Liver (tissue), 9 donors: Measurements from ENCODE around the gene LSM3. TPM values are rescaled to one million over a fixed set of nuclear protein-coding genes. Genes with fewer than 3 reads are reported as not detected.

Source experiments
- DNase-seq: peaks from one replicate; pipeline ENCODE4 v3.0.0-alpha.2; 2017; ENCODE audit warnings: low spot score
- H3K27ac ChIP-seq, 2 donors: one replicate each; pipeline ENCODE4 v1.7.0; 2013; ENCODE audit warnings: inconsistent platforms in 2 of 2, low read length in 2 of 2, control low read depth in 1 of 2, low read depth in 1 of 2, mild to moderate bottlenecking in 1 of 2
- H3K27me3 ChIP-seq, 4 donors: one replicate each; pipeline versions ENCODE4 v1.6.1 to v1.7.0; 2013; ENCODE audit warnings: low read length in 3 of 4, inconsistent platforms in 1 of 4, mild to moderate bottlenecking in 1 of 4, moderate library complexity in 1 of 4; ENCODE audit not compliant: control insufficient read depth in 4 of 4, insufficient read depth in 4 of 4
- H3K36me3 ChIP-seq, 4 donors: one replicate each; pipeline versions ENCODE4 v1.6.1 to v1.7.0; 2013; ENCODE audit warnings: low read length in 3 of 4, mild to moderate bottlenecking in 3 of 4, low read depth in 1 of 4, moderate library complexity in 1 of 4; ENCODE audit not compliant: control insufficient read depth in 4 of 4, insufficient read depth in 3 of 4
- H3K4me1 ChIP-seq, 4 donors: one replicate each; pipeline versions ENCODE4 v1.6.1 to v1.7.0; 2013; ENCODE audit warnings: low read length in 3 of 4, mild to moderate bottlenecking in 3 of 4, moderate library complexity in 1 of 4; ENCODE audit not compliant: control insufficient read depth in 4 of 4, insufficient read depth in 4 of 4
- H3K4me3 ChIP-seq, 3 donors: one replicate each; pipeline versions ENCODE4 v1.6.1 to v1.7.0; 2013; ENCODE audit warnings: low read length in 3 of 3, control low read depth in 1 of 3, low read depth in 1 of 3, mild to moderate bottlenecking in 1 of 3
- H3K9ac ChIP-seq, 2 donors: one replicate each; pipeline ENCODE4 v1.7.0; 2013; ENCODE audit warnings: low read length in 2 of 2, mild to moderate bottlenecking in 2 of 2, moderate library complexity in 2 of 2, control low read depth in 1 of 2, low read depth in 1 of 2
- H3K9me3 ChIP-seq, 4 donors: one replicate each; pipeline versions ENCODE4 v1.6.1 to v1.7.0; 2013; ENCODE audit warnings: low read length in 3 of 4; ENCODE audit not compliant: control insufficient read depth in 4 of 4
- EGR1 ChIP-seq, 2 donors: IDR thresholded peaks; 2 replicates each; pipeline ENCODE4 v1.6.1; 2016 to 2018; ENCODE audit warnings: antibody characterized with exemption in 2 of 2, low read depth in 2 of 2
- FOXA1 ChIP-seq: IDR thresholded peaks from 2 replicates; pipeline ENCODE4 v1.6.1; 2016; ENCODE audit warnings: antibody characterized with exemption
- FOXA2 ChIP-seq: IDR thresholded peaks from 2 replicates; pipeline ENCODE4 v1.6.1; 2016; ENCODE audit warnings: antibody characterized with exemption
- GABPA ChIP-seq, 2 donors: IDR thresholded peaks in 1 of 2; conservative IDR thresholded peaks in 1 of 2; 2 replicates each; pipeline ENCODE4 v1.6.1; 2016; ENCODE audit warnings: antibody characterized with exemption in 2 of 2, mild to moderate bottlenecking in 1 of 2, moderate library complexity in 1 of 2
- HNF4A ChIP-seq, 2 donors: conservative IDR thresholded peaks; 2 replicates each; pipeline ENCODE4 v1.6.1; 2016; ENCODE audit warnings: antibody characterized with exemption in 2 of 2, mild to moderate bottlenecking in 2 of 2
- HNF4G ChIP-seq: IDR thresholded peaks from 2 replicates; pipeline ENCODE4 v1.6.1; 2016; ENCODE audit warnings: antibody characterized with exemption
- JUND ChIP-seq, 2 donors: IDR thresholded peaks; 2 replicates each; pipeline ENCODE4 v1.6.1; 2016; ENCODE audit warnings: antibody characterized with exemption in 2 of 2
- NR2F2 ChIP-seq: IDR thresholded peaks from 2 replicates; pipeline ENCODE4 v1.6.1; 2016; ENCODE audit warnings: antibody characterized with exemption
- RAD21 ChIP-seq, 2 donors: IDR thresholded peaks; 2 replicates each; pipeline ENCODE4 v1.6.1; 2016; ENCODE audit warnings: antibody characterized with exemption in 2 of 2, mild to moderate bottlenecking in 2 of 2
- RXRA ChIP-seq, 2 donors: IDR thresholded peaks; 2 replicates each; pipeline ENCODE4 v1.6.1; 2017 to 2018; ENCODE audit warnings: antibody characterized with exemption in 2 of 2, mild to moderate bottlenecking in 1 of 2
- TAF1 ChIP-seq: conservative IDR thresholded peaks from 2 replicates; pipeline ENCODE4 v1.6.1; 2016; ENCODE audit warnings: antibody characterized with exemption, mild to moderate bottlenecking
- YY1 ChIP-seq: IDR thresholded peaks from 2 replicates; pipeline ENCODE4 v1.6.1; 2016; ENCODE audit warnings: antibody characterized with exemption, mild to moderate bottlenecking
- WGBS: extraction: QIAGEN DNeasy Blood & Tissue Kit; methylation state at CpG from one replicate; pipeline ENCODE4 v1.1.7; 2013; 5-methylcytosine and 5-hydroxymethylcytosine counted together
- polyA plus RNA-seq, 2 donors: library from polyadenylated mRNA; stranded (reverse) in 1 of 2; unstranded in 1 of 2; fragments of 200-250 nt in 1 of 2; fragments of >200 nt in 1 of 2; fragmentation: Nextera tagmentation in 1 of 2; extraction: Ambion mirVana in 1 of 2; gene quantifications; one replicate each; pipeline versions ENCODE4 v1.2.1 to v1.2.3, GENCODE V29; 2013 to 2015
- total RNA-seq, 2 donors: library from RNA; depleted of rRNA; stranded (reverse); fragments of >200 nt; gene quantifications; one replicate each; pipeline ENCODE4 v1.2.3, GENCODE V29; 2014
- TF ChIP-seq, protein P1 (sequence below): fragments of 150-350 bp; IDR thresholded peaks from 2 replicates; pipeline ENCODE4 v1.5.1; 2017; ENCODE audit warnings: improper control_type of control experiment, low read depth, low read length; ENCODE audit not compliant: missing input control
- TF ChIP-seq, protein P2 (sequence below): IDR thresholded peaks from 2 replicates; pipeline ENCODE4 v1.6.1; 2016; ENCODE audit warnings: antibody characterized with exemption
- TF ChIP-seq, protein P3 (sequence below): IDR thresholded peaks from 2 replicates; pipeline ENCODE4 v1.6.1; 2016; ENCODE audit warnings: antibody characterized with exemption
- TF ChIP-seq, protein P4 (sequence below): IDR thresholded peaks from 2 replicates; pipeline ENCODE4 v1.6.1; 2016; ENCODE audit warnings: antibody characterized with exemption
- TF ChIP-seq, protein P5 (sequence below): IDR thresholded peaks from 2 replicates; pipeline ENCODE4 v1.6.1; 2016; ENCODE audit warnings: antibody characterized with exemption, mild to moderate bottlenecking
- donor health status: healthy.
- donor health status: healthy.
- donor health status: healthy.
- donor health status: healthy.
- donor health status: healthy.

Gene LSM3
- total and polyA plus RNA-seq, 4 donors, result 3.7 to 17.0 (median 5.0) TPM

DNA sequence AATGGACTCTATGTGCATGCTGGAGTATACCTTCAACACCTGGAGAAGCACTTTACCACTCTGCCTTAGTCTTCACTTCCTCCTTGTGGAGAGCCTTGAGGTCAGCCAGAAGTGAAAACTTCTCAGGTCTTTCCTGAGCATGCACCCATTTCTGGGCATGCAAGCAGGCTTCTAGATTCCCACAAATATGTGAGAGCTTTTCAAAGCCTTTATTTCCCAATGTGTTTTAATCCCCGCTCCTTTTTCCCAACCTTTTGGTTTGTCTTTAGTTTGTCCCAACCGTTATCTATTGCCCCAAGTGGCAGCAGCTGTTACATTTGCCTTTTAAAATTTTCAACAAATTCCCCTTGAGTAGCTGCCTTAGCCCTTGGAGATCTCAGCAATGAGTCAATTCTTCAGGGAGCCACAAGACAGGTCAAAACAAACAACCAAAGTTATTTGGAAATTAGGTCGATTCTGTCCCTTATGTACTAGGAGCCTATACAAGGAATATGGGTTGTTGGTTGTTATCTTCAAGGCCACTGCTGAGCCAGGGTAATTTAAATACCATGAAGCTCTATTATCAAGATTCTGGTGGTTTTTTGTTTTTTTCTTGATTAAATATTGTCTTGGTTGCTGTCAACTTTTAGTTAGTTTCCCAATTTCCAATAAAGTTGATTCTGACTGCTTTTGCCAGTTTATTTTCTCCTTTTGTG, 44.4 kb downstream of the LSM3 start:
- TF ChIP-seq, protein P1, sequence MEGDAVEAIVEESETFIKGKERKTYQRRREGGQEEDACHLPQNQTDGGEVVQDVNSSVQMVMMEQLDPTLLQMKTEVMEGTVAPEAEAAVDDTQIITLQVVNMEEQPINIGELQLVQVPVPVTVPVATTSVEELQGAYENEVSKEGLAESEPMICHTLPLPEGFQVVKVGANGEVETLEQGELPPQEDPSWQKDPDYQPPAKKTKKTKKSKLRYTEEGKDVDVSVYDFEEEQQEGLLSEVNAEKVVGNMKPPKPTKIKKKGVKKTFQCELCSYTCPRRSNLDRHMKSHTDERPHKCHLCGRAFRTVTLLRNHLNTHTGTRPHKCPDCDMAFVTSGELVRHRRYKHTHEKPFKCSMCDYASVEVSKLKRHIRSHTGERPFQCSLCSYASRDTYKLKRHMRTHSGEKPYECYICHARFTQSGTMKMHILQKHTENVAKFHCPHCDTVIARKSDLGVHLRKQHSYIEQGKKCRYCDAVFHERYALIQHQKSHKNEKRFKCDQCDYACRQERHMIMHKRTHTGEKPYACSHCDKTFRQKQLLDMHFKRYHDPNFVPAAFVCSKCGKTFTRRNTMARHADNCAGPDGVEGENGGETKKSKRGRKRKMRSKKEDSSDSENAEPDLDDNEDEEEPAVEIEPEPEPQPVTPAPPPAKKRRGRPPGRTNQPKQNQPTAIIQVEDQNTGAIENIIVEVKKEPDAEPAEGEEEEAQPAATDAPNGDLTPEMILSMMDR, result no peak
- TF ChIP-seq, protein P2, sequence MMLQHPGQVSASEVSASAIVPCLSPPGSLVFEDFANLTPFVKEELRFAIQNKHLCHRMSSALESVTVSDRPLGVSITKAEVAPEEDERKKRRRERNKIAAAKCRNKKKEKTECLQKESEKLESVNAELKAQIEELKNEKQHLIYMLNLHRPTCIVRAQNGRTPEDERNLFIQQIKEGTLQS, result no peak
- TF ChIP-seq RXRA (IDR thresholded peaks at IDR 0.05) (no peak), GABPA (IDR thresholded peaks at IDR 0.05 in 1 of 2, conservative IDR thresholded peaks at IDR 0.05 in 1 of 2) (no peak), RAD21 (IDR thresholded peaks at IDR 0.05) (no peak), FOXA2 (no peak), NR2F2 (no peak), YY1 (no peak), FOXA1 (no peak)
- TF ChIP-seq, protein P3, sequence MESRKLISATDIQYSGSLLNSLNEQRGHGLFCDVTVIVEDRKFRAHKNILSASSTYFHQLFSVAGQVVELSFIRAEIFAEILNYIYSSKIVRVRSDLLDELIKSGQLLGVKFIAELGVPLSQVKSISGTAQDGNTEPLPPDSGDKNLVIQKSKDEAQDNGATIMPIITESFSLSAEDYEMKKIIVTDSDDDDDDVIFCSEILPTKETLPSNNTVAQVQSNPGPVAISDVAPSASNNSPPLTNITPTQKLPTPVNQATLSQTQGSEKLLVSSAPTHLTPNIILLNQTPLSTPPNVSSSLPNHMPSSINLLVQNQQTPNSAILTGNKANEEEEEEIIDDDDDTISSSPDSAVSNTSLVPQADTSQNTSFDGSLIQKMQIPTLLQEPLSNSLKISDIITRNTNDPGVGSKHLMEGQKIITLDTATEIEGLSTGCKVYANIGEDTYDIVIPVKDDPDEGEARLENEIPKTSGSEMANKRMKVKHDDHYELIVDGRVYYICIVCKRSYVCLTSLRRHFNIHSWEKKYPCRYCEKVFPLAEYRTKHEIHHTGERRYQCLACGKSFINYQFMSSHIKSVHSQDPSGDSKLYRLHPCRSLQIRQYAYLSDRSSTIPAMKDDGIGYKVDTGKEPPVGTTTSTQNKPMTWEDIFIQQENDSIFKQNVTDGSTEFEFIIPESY, result no peak
- TF ChIP-seq, protein P4, sequence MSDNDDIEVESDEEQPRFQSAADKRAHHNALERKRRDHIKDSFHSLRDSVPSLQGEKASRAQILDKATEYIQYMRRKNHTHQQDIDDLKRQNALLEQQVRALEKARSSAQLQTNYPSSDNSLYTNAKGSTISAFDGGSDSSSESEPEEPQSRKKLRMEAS, result no peak
- Histone ChIP-seq H3K36me3 (no peaks in the 10 kb centered on the region), H3K4me3 (no peak overlapping the region), H3K27ac (no peak overlapping the region), H3K27me3 (no peaks in the 10 kb centered on the region), H3K9me3 (peaks cover 0 to 4% (median 0%) of the 10 kb centered on the region in 4 donors), H3K4me1 (no peaks in the 10 kb centered on the region), H3K9ac (no peak overlapping the region)
- DNase-seq, result no peak
- 90% methylated on average over 3 of the region's 3 CpGs for WGBS

DNA sequence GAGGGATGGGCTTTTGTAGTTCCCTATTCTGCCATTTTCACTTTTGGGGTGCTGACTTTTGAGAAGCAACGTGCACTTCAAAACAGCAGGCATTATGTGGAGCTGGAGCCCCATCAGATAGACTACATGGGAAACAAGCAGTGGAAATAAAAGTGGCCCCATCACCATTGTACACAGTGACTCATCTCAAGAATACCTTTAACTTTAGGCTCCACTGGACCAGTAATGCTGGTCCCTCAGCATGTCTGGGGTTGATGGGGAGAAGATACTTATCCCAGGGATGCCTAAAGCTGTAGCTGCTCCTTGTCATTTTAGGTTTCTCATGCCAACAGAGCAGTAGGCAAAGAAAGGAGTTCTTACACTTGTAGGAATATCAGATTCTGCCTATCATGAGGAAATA, 45.0 kb downstream of the LSM3 start:
- Histone ChIP-seq H3K4me3 (no peak overlapping the region), H3K9me3 (peaks cover 0 to 4% (median 0%) of the 10 kb centered on the region in 4 donors), H3K36me3 (no peaks in the 10 kb centered on the region), H3K27ac (no peak overlapping the region), H3K27me3 (no peaks in the 10 kb centered on the region), H3K4me1 (no peaks in the 10 kb centered on the region), H3K9ac (no peak overlapping the region)
- no peak for TF ChIP-seq RXRA (IDR thresholded peaks at IDR 0.05)
- TF ChIP-seq RAD21 (IDR thresholded peaks at IDR 0.05), result no peak
- TF ChIP-seq HNF4A (conservative IDR thresholded peaks at IDR 0.05), result no peak
- no peak for TF ChIP-seq FOXA1
- no peak for TF ChIP-seq GABPA (IDR thresholded peaks at IDR 0.05 in 1 of 2, conservative IDR thresholded peaks at IDR 0.05 in 1 of 2)
- no peak for TF ChIP-seq HNF4G
- TF ChIP-seq FOXA2, result no peak
- no peak for TF ChIP-seq TAF1
- TF ChIP-seq, protein P3, result no peak
- TF ChIP-seq, protein P2, result no peak
- TF ChIP-seq, protein P5, sequence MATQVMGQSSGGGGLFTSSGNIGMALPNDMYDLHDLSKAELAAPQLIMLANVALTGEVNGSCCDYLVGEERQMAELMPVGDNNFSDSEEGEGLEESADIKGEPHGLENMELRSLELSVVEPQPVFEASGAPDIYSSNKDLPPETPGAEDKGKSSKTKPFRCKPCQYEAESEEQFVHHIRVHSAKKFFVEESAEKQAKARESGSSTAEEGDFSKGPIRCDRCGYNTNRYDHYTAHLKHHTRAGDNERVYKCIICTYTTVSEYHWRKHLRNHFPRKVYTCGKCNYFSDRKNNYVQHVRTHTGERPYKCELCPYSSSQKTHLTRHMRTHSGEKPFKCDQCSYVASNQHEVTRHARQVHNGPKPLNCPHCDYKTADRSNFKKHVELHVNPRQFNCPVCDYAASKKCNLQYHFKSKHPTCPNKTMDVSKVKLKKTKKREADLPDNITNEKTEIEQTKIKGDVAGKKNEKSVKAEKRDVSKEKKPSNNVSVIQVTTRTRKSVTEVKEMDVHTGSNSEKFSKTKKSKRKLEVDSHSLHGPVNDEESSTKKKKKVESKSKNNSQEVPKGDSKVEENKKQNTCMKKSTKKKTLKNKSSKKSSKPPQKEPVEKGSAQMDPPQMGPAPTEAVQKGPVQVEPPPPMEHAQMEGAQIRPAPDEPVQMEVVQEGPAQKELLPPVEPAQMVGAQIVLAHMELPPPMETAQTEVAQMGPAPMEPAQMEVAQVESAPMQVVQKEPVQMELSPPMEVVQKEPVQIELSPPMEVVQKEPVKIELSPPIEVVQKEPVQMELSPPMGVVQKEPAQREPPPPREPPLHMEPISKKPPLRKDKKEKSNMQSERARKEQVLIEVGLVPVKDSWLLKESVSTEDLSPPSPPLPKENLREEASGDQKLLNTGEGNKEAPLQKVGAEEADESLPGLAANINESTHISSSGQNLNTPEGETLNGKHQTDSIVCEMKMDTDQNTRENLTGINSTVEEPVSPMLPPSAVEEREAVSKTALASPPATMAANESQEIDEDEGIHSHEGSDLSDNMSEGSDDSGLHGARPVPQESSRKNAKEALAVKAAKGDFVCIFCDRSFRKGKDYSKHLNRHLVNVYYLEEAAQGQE, result no peak
- TF ChIP-seq EGR1 (IDR thresholded peaks at IDR 0.05; ENCODE audit: low read depth in 2 of 2), result no peak
- no peak for TF ChIP-seq NR2F2
- no peak for TF ChIP-seq JUND (IDR thresholded peaks at IDR 0.05)
- TF ChIP-seq, protein P1, result no peak
- WGBS, result 70% methylated on average over 1 of the region's 1 CpG
- DNase-seq, result no peak
